ENCODE measurements around the gene PMEPA1. TPM values are rescaled to one million over a fixed set of nuclear protein-coding genes. Genes with fewer than 3 reads are reported as not detected.

PMEPA1 gene
- total RNA-seq, 1 donor from 2014 or later: 49.4 TPM

- H4K20me1 ChIP-seq (ENCODE audit: insufficient read depth, low read length): peaks cover 99% of the 10 kb centered on the region
- Mint-ChIP-seq H3K27me3 (ENCODE audit: low read depth, unreplicated experiment) (no peaks in the 10 kb centered on the region), H3K4me3 (ENCODE audit: unreplicated experiment) (no peak overlapping the region), H3K9me3 (ENCODE audit: unreplicated experiment) (no peaks in the 10 kb centered on the region), H3K36me3 (ENCODE audit: low read depth, unreplicated experiment) (peaks cover 9% of the 10 kb centered on the region), H3K27ac (ENCODE audit: unreplicated experiment) (no peak overlapping the region), H3K4me1 (ENCODE audit: low read depth, unreplicated experiment) (peaks cover 5% of the 10 kb centered on the region)
- no peak overlapping the region for H3K27ac ChIP-seq (ENCODE audit: low read depth, low read length)
- H3K79me2 ChIP-seq (ENCODE audit: insufficient read depth, low read length): peaks cover 100% of the 10 kb centered on the region
- H2AFZ ChIP-seq (ENCODE audit: low read depth, low read length): no peak overlapping the region
- no peaks in the 10 kb centered on the region for H3K27me3 ChIP-seq (ENCODE audit: insufficient read depth, low read length)
- no peaks in the 10 kb centered on the region for H3K9me3 ChIP-seq (ENCODE audit: insufficient read depth, low read depth, low read length)
- TF ChIP-seq EZH2 (IDR thresholded peaks at IDR 0.05; ENCODE audit: insufficient read depth, low read length) (no peak), CTCF (IDR thresholded peaks at IDR 0.05; ENCODE audit: insufficient read depth, low read depth, low read length) (no peak)
- no peak overlapping the region for H3K4me3 ChIP-seq (ENCODE audit: insufficient read depth, low read depth, low read length)
- H3K4me2 ChIP-seq (ENCODE audit: low read length): no peak overlapping the region
- FAIRE-seq: no peak
- DNase-seq (ENCODE audit: low read depth): no peak
- H3K4me1 ChIP-seq (ENCODE audit: insufficient read depth, low read length): peaks cover 3% of the 10 kb centered on the region
- no peak overlapping the region for H3K9ac ChIP-seq (ENCODE audit: low read length)
- H3K36me3 ChIP-seq (ENCODE audit: insufficient read depth, low read length): no peaks in the 10 kb centered on the region
Observed at GRCh38 chr20:57663241-57663640, 46.6 kb downstream of the PMEPA1 start.

DNA sequence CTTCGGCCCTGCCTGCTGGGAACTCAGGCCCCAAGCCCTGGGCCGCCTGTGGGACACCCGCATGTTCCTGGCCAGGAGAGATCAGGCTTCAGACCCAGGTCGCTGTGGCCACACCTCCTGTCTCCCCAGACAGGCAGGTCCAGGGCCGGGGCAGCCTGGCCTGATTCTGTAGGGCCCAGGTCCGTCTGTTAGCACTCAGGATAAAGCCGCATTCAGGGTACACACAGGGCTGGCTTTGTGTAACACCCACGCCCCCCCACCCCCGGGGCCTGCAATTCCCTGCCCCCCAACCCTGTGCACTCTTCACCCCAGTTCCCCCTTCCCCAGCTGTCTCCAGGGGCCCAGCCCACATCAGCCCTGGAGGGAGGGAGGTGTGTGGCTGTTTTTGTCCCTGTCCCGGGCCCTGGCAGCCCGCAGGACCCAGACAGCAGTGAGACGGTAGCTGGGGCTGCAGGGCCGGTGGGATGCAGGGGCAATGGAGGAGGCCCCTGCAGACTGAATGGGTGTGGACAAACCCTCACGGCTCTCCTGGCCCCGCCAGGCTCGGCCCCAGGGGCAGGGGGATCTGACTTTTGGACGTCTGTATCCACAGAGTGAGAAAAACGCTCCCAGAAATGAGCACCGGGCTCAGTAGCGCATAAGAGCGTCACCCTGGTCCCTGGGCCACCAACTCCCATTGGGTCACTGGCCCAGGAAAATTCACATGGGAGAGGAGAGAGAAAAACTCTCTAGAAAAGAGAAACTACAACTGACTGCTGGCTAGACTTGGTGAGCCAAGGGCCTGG lies 47.2 kb downstream of the PMEPA1 start:
- FAIRE-seq (no peak), DNase-seq (ENCODE audit: low read depth) (no peak)
- no peak overlapping the region for H3K4me3 ChIP-seq (ENCODE audit: insufficient read depth, low read depth, low read length)
- H3K9me3 Mint-ChIP-seq (ENCODE audit: unreplicated experiment): no peaks in the 10 kb centered on the region
- no peaks in the 10 kb centered on the region for H3K27me3 ChIP-seq (ENCODE audit: insufficient read depth, low read length)
- no peaks in the 10 kb centered on the region for H3K27me3 Mint-ChIP-seq (ENCODE audit: low read depth, unreplicated experiment)
- H3K9me3 ChIP-seq (ENCODE audit: insufficient read depth, low read depth, low read length): no peaks in the 10 kb centered on the region
- peaks cover 3% of the 10 kb centered on the region for H3K4me1 ChIP-seq (ENCODE audit: insufficient read depth, low read length)
- H3K27ac Mint-ChIP-seq (ENCODE audit: unreplicated experiment): no peak overlapping the region
- H3K4me3 Mint-ChIP-seq (ENCODE audit: unreplicated experiment): no peak overlapping the region
- peaks cover 13% of the 10 kb centered on the region for H3K36me3 Mint-ChIP-seq (ENCODE audit: low read depth, unreplicated experiment)
- H3K4me2 ChIP-seq (ENCODE audit: low read length): no peak overlapping the region
- no peak overlapping the region for H3K27ac ChIP-seq (ENCODE audit: low read depth, low read length)
- peaks cover 5% of the 10 kb centered on the region for H3K4me1 Mint-ChIP-seq (ENCODE audit: low read depth, unreplicated experiment)
- no peak overlapping the region for H2AFZ ChIP-seq (ENCODE audit: low read depth, low read length)
- peaks cover 99% of the 10 kb centered on the region for H4K20me1 ChIP-seq (ENCODE audit: insufficient read depth, low read length)
- TF ChIP-seq CTCF (IDR thresholded peaks at IDR 0.05; ENCODE audit: insufficient read depth, low read depth, low read length): no peak
- no peak for TF ChIP-seq EZH2 (IDR thresholded peaks at IDR 0.05; ENCODE audit: insufficient read depth, low read length)
- H3K9ac ChIP-seq (ENCODE audit: low read length): no peak overlapping the region
- H3K79me2 ChIP-seq (ENCODE audit: insufficient read depth, low read length): peaks cover 98% of the 10 kb centered on the region
- H3K36me3 ChIP-seq (ENCODE audit: insufficient read depth, low read length): no peaks in the 10 kb centered on the region
